LNCAP (cell line): ENCODE measurements around the gene KLB.

ENCODE experiments used
- TF ChIP-seq, protein P1 (sequence below): fragments of 450-650 bp; IDR thresholded peaks from 2 replicates; pipeline ENCODE4 v1.5.1; 2017; ENCODE audit warnings: mild to moderate bottlenecking

KLB gene

DNA sequence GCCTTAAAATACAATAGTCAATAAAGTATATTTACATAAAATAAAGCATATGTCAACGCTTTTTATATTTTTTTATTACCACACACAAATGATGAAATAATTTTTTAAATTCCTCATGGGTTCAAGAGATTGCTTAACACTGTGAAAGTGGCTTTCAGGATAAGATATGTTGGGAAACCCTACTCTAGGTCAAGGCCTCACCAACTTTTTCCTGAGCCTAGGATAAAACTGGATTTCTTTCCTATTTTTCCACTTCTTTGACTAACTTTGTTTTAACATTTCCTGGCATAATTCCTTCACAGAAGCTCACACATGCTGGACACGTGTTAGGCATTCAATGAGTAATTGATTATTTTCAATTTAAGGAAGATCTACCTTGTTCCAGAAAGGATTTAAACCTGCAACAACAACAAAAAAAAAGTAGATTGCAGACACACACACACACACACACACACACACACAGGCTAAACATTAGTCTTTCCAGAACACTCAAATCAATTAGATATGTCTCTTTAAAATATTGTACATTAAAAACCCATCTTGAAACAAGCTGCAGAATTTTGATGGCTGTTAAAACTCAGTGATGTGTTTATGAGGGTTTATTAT is 9.1 kb downstream of the KLB start:
- TF ChIP-seq, protein P1, sequence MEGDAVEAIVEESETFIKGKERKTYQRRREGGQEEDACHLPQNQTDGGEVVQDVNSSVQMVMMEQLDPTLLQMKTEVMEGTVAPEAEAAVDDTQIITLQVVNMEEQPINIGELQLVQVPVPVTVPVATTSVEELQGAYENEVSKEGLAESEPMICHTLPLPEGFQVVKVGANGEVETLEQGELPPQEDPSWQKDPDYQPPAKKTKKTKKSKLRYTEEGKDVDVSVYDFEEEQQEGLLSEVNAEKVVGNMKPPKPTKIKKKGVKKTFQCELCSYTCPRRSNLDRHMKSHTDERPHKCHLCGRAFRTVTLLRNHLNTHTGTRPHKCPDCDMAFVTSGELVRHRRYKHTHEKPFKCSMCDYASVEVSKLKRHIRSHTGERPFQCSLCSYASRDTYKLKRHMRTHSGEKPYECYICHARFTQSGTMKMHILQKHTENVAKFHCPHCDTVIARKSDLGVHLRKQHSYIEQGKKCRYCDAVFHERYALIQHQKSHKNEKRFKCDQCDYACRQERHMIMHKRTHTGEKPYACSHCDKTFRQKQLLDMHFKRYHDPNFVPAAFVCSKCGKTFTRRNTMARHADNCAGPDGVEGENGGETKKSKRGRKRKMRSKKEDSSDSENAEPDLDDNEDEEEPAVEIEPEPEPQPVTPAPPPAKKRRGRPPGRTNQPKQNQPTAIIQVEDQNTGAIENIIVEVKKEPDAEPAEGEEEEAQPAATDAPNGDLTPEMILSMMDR: no peak

DNA sequence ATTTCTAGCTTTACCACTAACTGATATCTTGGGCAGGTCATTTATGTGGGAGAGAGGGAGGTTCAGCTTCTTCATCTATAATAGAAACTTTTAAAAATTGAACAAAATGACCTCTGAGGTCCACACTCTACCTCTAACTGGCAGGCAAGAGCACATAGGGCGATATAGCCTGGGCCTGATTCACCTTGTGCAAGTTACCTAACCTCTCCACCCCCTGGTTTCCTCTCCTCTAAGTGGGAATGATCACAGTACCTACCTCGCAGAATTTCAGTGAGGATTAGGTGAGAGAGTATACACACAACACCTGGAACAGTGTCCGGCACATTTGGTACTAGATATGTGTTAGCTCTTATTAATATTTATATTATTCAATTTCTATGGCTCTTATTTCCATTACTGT is 15.5 kb downstream of the KLB start:
- TF ChIP-seq, protein P1: no peak

DNA sequence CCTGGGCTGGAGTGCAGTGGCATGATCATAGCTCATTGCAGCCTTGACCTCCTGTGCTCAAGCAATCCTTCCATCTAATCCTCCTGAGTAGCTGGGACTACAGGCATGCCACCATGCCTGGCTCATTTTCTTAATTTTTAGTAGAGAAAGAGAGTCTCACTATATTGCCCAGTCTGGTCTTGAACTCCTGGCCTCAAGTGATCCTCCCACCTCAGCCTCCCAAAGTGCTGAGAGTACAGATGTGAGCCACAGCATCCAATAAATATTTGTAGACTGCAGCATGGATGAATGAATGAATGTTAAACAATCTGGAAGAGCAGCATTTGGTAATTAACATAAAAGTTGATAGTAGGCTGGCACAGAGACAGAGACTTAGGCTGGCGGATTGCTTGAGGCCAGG is 20.0 kb downstream of the KLB start:
- TF ChIP-seq, protein P1: no peak

DNA sequence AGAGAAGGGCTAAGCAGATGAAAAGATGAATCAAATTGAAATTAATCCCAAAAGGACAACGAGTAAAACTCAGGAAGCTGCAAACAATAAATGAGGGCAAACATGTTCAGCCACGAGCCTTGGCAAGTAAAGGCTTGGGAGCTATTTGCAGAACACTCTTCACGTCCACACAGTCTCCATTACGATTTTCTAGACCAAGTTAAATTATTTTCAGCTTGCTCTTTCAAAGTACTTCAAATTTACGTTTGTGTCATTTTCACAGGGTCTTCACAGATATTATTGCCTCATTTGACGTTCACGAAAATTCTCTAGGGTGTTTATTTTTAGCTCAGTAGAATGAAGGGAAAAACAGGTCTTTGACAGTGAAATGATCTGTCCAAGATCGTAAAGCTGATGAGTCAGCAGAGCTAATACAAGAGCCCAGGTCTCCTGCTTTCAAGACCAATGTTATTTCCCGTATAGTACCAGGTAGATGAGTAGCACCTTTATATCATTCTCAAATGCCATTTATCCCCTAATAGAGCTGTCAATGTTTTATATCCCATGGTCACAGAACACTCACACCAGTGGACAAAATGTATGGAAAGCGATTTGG is 20.9 kb downstream of the KLB start:
- TF ChIP-seq, protein P1: no peak

DNA sequence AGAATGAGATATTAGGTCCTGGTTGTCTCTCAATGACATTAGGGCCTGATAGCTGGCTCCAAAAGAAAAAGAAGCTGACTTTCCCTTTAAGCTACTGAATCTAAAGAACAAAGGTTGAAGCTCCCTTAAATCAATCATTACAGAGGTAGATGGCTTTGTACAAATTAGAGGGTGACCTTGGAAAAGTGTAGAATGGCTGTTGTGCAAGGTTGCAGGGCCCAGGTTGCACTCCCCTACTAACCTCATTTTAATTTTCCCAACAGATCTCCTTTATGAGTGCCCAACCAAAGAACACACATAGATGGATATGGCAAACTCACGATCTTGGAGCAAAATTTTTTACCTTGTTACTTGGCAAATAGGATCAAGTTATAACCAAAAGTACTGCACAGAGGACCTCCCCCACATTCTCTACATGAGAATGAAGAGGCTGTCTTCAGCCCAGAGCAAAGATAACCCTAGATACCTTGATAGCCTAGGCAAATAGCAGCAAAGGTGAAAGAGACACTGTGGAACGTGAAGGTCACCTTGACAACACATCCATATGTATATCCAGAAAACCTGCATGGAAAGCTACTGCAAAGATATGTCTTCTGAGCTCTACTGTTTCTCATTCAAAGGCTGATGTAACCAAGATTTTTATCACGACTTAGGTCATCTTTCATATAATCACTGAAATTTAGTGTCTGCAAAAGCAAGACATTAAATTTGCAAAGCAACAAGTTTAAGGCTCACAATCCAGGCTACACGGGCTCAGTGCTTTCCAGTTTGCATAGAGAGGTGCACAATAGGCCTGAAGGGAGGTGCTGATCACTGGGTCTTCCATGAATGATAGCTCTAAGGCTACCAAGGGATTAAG is 23.0 kb downstream of the KLB start:
- TF ChIP-seq, protein P1: no peak

DNA sequence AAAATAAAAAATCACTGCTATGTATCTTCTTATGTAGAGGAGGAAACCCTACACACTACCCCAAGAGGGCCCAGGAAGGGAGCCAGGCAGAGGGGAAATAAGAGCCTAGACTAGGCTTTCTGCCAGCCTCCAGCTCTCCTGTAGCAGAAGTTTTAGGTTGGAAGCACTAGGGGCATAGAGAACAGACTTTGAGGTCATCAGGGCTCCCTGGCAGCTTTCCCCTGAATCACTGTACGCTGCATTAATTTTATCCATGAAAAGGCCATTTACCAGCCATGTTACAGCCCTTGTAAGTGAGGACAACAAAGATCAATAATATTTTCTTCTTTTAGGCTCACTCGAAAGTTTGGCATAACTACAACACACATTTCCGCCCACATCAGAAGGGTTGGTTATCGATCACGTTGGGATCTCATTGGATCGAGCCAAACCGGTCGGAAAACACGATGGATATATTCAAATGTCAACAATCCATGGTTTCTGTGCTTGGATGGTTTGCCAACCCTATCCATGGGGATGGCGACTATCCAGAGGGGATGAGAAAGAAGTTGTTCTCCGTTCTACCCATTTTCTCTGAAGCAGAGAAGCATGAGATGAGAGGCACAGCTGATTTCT is 27.3 kb downstream of the KLB start:
- TF ChIP-seq, protein P1: no peak

DNA sequence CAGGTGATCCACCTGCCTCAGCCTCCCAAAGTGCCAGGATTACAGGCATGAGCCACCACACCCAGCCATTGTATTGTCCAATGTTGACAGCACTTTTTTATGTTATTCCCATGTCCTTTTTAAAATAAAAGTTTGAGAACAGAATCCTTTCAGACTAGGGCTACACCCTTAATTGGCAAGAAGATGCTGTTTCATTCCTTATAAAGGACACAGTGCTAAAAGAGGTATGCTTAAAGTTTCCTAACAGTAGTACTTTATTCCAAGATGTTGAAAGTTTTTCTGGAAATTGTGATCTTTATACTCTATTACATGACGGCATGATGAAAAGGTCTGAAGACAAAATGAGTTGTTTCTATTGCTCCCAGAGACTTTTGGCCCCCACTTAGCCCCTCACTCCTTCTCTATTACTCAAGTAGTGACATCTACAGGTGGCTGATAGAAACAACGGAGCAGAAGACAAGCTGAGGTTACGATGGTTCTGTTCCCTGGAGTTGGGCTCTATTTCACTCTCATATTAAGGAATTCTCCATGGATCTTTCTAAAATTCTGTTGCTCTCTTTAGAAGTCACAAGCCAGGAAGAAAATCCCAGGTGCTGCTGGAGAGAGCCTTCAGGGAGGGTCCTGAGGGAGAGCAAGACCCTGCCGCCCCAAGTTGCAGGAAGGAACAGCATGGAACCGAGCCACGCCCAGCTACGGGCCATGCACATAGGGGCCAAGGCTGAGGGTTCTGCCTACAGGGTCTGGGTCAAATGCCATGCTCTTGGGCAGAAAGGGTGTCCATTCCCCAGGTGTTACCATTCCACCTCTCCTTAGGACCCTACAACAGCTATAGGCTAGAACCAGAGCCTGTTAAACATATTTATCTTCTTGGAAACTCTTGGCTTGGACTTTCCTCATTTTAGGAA is 29.2 kb downstream of the KLB start:
- TF ChIP-seq, protein P1: peak; percentile 44; the same call in 1 of the 2 replicates
